ENCODE data around the gene TRIM7. TPM values are rescaled to one million over a fixed set of nuclear protein-coding genes. Genes with fewer than 3 reads are reported as not detected.

Gene TRIM7
- total and polyA plus RNA-seq, 9 of the 15 experiments (the other 6 are each of a cell fraction or from before 2014, with no cell fraction given), result 2.6 to 14.9 (median 8.9) TPM

DNA sequence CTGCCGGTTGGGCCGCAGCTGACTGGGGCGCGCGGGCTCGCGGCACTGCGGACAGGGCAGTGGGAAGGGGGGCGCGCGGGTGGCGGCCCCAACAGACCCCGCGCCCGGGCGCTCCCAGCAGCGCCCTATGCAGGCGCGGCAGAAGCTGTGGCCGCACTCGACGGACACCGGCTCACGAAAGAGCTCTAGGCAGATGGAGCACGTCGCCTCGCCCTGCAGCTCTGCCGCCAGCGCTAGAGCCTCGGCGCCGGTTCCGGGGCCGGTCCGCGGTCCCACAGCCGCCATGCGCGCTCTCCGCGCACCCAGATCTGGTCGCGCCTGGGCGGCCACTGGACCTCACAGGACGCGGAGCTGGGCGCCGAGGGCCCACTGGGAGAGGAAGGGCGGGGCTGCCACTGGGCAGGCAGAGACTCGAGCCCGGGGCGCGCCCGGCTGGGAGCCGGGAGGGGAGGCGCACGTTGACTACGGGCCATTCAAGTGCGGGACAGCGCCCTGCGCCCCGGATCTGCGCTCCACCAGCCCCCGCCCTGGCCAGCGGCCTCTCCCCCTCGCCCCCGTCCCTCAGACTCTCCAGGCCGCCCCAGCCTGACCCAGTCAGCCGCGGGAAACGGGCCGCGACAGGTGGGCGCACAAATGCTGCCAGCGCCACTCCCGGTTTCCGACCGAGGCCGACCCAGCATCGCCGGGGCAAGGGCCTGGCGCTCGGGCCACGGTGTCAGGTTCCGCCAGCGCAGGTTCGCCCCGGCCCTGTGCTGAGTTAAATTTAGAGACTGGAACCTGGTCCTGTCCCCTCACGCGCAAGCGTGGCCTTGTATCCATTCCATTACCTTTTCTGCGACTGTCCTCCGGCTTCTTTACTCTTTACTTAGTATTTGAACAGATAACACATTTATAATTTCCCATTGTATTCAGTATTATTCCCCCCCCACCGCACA is at the start of gene TRIM7 (continued):
- TF ChIP-seq, protein P1, sequence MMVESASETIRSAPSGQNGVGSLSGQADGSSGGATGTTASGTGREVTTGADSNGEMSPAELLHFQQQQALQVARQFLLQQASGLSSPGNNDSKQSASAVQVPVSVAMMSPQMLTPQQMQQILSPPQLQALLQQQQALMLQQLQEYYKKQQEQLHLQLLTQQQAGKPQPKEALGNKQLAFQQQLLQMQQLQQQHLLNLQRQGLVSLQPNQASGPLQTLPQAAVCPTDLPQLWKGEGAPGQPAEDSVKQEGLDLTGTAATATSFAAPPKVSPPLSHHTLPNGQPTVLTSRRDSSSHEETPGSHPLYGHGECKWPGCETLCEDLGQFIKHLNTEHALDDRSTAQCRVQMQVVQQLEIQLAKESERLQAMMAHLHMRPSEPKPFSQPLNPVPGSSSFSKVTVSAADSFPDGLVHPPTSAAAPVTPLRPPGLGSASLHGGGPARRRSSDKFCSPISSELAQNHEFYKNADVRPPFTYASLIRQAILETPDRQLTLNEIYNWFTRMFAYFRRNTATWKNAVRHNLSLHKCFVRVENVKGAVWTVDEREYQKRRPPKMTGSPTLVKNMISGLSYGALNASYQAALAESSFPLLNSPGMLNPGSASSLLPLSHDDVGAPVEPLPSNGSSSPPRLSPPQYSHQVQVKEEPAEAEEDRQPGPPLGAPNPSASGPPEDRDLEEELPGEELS (CRISPR knock-in tag; IDR thresholded peaks at IDR 0.05; ENCODE audit: borderline replicate concordance), result no peak
- TF ChIP-seq KLF6 (CRISPR knock-in tag; IDR thresholded peaks at IDR 0.05; ENCODE audit: borderline replicate concordance), result no peak
- TF ChIP-seq CBX1 (IDR thresholded peaks at IDR 0.05; ENCODE audit: low read depth), result peak; percentile 41; the same call in 1 of the 2 replicates
- TF ChIP-seq, protein P2, sequence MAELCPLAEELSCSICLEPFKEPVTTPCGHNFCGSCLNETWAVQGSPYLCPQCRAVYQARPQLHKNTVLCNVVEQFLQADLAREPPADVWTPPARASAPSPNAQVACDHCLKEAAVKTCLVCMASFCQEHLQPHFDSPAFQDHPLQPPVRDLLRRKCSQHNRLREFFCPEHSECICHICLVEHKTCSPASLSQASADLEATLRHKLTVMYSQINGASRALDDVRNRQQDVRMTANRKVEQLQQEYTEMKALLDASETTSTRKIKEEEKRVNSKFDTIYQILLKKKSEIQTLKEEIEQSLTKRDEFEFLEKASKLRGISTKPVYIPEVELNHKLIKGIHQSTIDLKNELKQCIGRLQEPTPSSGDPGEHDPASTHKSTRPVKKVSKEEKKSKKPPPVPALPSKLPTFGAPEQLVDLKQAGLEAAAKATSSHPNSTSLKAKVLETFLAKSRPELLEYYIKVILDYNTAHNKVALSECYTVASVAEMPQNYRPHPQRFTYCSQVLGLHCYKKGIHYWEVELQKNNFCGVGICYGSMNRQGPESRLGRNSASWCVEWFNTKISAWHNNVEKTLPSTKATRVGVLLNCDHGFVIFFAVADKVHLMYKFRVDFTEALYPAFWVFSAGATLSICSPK (IDR thresholded peaks at IDR 0.05; ENCODE audit: borderline replicate concordance), result no peak
- no peak for TF ChIP-seq HES1 (IDR thresholded peaks at IDR 0.05; ENCODE audit: low read depth)
- TF ChIP-seq, protein P3, sequence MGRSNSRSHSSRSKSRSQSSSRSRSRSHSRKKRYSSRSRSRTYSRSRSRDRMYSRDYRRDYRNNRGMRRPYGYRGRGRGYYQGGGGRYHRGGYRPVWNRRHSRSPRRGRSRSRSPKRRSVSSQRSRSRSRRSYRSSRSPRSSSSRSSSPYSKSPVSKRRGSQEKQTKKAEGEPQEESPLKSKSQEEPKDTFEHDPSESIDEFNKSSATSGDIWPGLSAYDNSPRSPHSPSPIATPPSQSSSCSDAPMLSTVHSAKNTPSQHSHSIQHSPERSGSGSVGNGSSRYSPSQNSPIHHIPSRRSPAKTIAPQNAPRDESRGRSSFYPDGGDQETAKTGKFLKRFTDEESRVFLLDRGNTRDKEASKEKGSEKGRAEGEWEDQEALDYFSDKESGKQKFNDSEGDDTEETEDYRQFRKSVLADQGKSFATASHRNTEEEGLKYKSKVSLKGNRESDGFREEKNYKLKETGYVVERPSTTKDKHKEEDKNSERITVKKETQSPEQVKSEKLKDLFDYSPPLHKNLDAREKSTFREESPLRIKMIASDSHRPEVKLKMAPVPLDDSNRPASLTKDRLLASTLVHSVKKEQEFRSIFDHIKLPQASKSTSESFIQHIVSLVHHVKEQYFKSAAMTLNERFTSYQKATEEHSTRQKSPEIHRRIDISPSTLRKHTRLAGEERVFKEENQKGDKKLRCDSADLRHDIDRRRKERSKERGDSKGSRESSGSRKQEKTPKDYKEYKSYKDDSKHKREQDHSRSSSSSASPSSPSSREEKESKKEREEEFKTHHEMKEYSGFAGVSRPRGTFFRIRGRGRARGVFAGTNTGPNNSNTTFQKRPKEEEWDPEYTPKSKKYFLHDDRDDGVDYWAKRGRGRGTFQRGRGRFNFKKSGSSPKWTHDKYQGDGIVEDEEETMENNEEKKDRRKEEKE (IDR thresholded peaks at IDR 0.05; ENCODE audit: borderline replicate concordance in 1 of 2, control insufficient read depth in 1 of 2, low read depth in 2 of 2, low read length in 1 of 2), result no peak
- TF ChIP-seq MTA2 (IDR thresholded peaks at IDR 0.05; ENCODE audit: low read depth), result no peak
- 0 out of 2 replicates have a peak, but pooled peaks have one; percentile 51 for TF ChIP-seq NCOA6 (IDR thresholded peaks at IDR 0.05)
- no peak for TF ChIP-seq HOXB6 (CRISPR knock-in tag; IDR thresholded peaks at IDR 0.05; ENCODE audit: borderline replicate concordance)
- no peak for TF ChIP-seq ASH1L (IDR thresholded peaks at IDR 0.05; ENCODE audit: borderline replicate concordance, low read depth, partially characterized antibody)
- TF ChIP-seq ZNF586 (CRISPR knock-in tag; conservative IDR thresholded peaks at IDR 0.05), result no peak
- TF ChIP-seq PHF20 (IDR thresholded peaks at IDR 0.05; ENCODE audit: partially characterized antibody), result no peak
- TF ChIP-seq ZBTB9 (CRISPR knock-in tag; IDR thresholded peaks at IDR 0.05), result no peak
- no peak for TF ChIP-seq HCFC1 (IDR thresholded peaks at IDR 0.05; ENCODE audit: low read depth, low read length)
- TF ChIP-seq ZNF184 (CRISPR knock-in tag; IDR thresholded peaks at IDR 0.05), result no peak
- no peak for TF ChIP-seq BACH1 (tag; IDR thresholded peaks at IDR 0.05)
- no peak for TF ChIP-seq ZNF76 (CRISPR knock-in tag; IDR thresholded peaks at IDR 0.05; ENCODE audit: borderline replicate concordance)
